HG03159 (cell line): Measurements from ENCODE around the gene SCP2.

Experiments
- ATAC-seq: cut with Tn5 transposase; IDR thresholded peaks from one replicate; pipeline ENCODE4 v1.9.1; 2021; ENCODE audit warnings: mild to moderate bottlenecking, moderate library complexity; ENCODE audit not compliant: unreplicated experiment

The SCP2 gene

DNA sequence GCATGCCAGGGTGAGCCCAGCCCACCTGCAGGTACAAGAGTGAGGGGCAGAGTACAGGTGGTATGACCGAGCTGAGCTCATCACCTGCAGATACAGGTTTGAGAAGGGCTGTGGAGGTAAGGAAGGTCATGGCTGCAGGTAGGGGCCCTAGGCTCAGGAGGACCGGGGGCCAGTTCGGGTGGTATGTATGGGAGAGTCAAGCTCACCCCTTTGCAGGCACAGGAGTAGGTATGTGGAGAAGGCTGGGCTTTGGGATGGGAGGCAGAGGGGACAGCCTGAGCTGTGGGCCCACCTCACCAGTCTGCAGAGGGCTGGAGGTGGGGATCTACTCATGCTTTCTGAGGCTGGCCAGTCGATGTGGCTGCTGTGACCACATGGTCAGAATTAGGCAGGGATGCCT lies 152.2 kb downstream of the SCP2 start:
- ATAC-seq = no peak

DNA sequence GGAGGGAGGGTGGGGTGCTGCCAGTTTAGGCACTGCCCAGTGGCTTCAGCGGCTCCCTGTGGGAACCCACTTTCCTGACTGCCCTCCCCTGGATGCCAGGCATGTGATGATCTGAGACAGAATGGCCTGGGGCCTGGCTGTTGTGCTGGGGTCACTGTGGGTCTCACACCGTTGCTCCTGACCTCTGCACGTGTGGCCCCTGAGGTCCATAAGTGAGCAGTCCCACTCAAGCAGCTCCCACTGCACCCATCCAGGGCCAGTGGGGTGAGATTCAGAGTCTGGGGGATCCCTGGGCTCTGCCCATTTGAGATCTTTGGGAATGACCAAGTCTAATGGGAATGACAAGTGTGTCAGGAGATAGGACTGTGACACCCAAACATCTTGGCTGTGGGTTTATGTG lies 153.0 kb downstream of the SCP2 start:
- no peak for ATAC-seq

DNA sequence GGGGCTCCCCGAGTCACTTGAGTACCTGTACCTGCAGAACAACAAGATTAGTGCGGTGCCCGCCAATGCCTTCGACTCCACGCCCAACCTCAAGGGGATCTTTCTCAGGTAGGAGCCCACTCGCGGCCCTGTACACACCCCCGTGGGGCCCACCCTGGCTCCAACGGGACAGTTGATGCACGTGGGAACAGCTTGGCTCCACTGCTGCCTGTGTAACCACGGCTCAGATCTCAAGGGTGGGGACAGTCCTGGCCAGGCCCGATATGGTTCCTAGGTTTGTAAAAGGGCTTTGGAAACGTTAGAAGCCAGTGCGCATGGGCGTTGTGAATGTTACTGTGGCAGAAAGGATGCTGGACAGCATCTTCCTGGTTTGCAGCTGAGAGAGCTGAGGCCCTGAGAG lies 153.7 kb downstream of the SCP2 start:
- no peak for ATAC-seq

DNA sequence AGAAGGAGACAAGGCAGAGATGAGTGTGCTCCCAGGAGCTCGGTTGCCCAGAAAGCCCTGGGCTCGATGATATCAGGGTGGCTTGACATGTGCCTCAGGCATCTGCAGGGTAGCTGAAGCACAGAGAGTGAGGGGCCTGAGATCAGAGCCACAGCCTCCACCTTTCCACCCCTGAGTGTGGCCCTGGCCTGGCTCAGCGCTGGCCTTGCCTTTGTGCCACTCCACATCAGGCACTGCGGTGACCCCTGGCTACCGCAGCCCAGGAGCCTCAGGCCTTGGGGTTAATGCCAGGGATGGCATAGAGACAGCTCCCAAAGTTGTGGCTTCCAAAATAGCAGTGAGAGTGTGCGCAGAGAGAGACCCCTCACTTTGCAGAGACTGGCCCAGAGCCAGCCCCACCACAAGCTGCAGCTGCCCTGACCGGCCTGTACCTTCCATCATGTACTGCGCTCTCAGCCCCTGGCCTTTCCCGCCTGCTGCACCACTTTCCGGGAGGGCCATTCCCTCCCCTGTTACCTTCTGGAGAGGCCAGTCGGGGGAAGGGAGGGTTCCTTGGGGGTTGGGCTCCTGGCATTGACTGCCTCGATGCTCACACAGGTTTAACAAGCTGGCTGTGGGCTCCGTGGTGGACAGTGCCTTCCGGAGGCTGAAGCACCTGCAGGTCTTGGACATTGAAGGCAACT lies 154.4 kb downstream of the SCP2 start:
- no peak for ATAC-seq

DNA sequence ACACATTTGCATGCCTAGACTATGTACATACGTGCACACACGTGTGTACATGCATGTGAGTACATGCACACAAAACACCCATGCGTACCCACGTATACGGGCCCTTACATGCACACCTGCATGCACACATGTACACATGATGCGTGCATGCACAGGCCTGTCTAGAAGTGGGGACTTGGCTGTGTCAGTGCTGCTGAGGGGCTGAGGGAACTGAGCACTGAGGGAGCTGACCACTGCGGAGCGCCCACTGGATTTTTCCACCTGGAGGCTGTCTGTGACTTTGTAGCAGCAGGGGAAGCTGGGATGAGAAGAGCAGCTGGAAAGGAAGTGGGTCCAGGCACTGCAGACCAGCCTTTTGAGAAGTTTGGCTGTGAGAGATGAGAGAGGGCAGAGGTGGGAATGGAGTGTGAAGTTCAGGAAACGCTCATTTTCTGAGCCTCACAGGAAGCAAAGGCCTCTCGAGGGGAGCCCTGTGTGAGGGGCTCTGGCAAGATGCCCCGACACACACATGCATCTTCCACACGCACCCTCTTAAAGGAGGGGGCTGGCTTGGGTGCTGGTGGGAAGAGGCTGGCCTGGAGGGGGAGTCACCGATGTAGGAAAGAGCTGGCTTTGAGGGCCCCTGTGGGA lies 155.9 kb downstream of the SCP2 start:
- no peak for ATAC-seq

DNA sequence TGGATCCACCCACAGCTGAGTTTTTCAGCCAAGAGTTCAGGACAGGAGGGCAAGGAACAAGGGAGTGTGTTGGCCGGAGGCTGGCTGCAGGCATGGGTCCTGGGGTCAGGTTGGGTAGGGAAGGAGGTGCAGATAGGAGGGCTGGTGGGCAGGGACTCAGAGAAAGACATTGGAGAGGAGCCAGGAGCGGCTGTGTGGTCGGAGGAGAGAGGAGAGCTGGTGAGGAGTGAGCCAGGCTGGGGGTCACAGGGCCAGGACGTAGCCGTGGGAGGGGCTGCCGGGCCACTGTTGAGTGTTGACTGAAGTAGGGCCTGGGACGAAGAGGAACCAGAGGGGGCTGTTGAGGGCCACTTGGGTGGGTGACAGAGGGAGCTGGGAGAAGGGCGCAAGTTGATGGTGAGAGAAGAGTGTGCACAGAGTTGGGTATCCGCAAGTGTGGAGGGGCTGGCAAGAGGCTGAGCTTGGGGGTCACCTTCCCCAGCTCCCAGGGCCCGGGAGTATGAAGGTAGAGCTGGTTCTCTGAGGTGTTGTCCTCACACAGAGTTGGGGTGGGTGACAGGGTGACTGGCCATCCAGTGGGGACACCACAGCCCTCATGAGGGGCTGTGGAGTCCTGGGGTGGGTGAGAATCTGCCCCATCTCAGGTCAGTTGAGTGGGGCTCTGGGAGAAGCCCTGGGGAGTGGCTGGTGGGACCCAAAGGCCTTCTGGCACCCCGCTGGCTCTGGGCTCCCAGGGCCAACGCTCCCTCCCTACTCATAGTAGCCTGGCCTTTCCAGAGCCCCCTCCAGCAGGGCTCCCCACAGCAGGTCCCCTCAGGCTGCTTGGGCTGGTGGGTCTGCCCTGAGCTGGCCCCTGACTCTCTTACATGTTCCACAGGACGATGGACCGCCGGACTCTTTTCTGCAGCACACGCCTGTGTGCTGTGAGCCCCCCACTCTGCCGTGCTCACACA lies 156.8 kb downstream of the SCP2 start:
- no peak for ATAC-seq

DNA sequence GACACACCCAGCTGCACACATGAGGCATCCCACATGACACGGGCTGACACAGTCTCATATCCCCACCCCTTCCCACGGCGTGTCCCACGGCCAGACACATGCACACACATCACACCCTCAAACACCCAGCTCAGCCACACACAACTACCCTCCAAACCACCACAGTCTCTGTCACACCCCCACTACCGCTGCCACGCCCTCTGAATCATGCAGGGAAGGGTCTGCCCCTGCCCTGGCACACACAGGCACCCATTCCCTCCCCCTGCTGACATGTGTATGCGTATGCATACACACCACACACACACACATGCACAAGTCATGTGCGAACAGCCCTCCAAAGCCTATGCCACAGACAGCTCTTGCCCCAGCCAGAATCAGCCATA lies 157.5 kb downstream of the SCP2 start:
- ATAC-seq = no peak

DNA sequence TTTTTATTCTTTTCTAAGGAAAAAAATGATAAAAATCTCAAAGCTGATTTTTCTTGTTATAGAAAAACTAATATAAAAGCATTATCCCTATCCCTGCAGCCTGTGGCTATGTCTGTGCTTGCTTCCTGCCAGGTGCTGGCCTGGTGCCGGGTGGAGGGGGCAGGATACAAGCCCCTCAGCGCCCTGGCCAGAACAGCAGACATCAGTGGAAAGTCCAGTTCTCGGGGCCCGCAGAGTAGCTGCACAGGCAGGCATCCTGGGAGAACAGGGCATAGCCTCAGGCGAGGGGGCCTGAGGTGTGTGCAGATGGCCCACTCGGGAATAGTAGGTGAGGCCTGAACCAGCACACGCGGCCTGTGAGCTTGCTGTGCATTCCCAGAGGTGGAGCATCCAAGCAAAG lies 158.3 kb downstream of the SCP2 start:
- no peak for ATAC-seq

DNA sequence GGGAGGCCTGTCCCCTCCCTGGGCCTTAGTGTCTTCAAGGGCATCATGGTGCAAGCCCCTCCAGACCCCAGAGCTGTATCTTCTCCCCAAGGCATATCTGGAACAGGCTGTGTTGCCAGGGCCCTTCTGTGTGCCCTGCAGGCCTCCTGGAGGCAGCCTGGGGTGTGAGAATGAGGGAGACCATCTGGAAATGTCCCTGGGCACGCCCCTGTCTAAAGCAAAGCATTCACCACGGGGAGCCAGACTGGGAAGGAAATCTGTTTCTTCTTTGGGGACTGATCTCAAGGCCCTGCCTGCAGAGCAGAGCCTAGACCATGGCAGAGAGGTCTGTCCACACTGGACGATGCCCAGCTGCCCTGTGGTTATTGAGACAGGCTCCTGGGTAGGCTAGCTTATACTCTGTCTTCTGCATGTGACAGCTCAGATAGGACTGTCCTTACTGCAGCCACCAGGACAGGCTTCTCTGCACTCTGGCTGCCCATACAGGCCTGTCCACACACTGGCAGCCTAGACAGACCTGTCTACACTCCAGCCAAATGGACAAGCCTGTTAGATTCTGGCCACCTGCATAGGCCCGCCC lies 159.5 kb downstream of the SCP2 start:
- no peak for ATAC-seq

DNA sequence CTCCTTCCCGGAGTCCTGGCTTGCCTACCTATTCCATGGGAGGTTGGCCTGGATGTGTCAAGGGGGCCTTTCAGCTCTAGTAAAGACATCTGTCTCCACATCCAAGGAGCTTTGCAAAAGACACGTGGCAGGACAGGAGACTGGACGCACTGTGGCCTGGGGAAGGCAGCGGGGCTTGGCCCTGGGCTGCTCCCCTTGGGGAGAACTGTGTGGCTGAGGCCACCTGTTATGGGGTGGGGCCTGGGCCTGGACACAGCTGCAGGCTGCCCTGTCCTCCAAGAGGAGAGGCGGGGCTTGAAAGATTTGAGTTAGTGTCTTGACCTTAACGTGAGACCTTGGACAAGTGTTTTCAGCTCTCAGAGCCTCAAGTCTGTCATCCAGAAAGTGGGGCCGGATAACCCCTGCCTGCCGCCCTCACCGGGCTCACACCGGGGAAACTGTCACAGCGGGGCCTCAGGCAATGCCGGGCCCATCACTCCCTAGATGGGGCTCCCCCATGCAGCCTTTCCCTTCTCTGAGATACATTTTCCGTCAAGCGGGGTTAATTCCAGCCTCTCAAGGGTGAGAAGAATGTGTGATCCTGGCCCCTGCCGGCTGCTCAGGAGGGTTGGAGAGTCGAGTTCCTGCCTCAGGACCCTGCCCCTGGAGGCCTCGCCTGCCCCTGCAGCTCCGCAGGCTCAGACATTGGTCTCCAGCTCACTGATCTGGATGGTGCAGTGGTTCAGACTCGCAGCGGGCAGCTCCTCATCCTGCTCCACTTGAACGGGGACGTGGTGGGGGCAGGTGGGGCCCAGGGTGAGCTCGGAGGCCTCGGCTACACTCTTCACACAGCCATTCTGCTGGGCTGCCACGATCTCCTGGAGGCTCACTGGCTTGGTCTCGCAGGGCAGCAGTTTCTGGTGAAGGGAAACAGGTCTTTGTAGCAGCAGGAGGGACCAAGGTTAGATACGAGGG lies 160.5 kb downstream of the SCP2 start:
- ATAC-seq = no peak

DNA sequence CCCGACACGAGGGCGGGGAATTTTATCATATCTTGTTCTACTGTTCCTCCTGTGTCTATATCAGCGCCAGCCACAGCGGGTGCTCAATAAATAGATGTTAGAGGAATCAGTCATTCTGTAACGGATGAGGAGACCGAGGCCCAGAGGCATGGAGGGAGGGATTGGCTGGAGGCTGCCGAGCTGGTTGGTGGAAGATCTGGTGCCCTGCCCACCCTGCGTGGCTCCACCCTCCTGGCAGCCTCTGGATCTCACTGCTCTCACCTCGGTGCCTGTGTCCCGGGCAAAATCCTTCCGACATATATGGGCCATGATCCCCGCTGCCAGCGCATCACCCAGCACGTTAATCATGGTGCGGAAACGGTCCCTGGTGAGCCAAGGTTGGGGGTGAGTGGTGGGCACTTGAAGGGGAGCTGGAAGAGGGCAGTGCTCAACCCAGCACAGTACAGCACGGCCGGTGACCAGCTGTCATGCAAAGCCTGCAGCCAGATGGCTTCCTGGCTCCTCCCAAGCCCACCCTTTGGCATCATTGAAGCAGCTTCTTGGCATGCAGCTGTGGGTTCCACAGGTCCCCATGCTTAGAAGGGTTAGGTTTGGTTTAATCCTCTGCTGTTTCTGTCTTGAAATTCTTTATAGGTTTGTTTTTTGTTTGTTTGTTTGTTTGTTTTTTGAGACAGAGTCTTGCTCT lies 161.7 kb downstream of the SCP2 start:
- no peak for ATAC-seq

DNA sequence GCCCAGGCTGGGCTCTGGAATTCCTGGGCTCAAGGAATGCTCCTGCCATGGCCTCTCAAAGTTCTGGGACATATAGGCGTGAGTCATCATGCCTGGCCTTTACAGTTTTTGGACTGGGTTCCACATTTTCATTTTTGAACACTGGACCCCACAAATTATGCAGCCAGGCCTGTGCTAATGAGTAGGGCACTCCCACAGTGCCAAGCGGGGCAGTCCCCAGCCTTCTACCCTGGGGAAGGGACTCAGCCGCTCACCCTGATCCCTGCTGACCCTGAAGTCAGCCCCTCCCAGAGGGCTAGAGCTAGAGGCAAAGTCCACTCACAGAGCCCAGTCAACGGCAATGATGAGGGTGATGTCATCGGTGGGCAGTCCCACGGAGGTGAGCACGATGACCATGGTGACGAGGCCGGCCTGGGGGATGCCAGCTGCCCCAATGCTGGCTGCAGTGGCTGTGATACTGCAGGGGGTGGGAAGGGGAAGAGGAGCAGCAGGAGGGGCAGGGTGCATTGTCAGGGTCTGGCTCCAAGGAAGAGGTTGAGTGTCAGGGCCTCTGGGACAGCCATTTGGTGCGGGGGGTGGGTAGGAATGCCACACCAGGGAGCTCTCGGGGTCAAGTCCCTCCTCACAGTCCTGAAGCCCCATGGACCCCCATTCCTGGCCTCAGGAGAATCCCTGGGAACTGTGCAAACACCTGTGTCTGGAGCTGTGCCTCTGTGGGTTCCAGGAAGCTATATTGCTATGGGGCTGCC lies 162.6 kb downstream of the SCP2 start:
- ATAC-seq = no peak

DNA sequence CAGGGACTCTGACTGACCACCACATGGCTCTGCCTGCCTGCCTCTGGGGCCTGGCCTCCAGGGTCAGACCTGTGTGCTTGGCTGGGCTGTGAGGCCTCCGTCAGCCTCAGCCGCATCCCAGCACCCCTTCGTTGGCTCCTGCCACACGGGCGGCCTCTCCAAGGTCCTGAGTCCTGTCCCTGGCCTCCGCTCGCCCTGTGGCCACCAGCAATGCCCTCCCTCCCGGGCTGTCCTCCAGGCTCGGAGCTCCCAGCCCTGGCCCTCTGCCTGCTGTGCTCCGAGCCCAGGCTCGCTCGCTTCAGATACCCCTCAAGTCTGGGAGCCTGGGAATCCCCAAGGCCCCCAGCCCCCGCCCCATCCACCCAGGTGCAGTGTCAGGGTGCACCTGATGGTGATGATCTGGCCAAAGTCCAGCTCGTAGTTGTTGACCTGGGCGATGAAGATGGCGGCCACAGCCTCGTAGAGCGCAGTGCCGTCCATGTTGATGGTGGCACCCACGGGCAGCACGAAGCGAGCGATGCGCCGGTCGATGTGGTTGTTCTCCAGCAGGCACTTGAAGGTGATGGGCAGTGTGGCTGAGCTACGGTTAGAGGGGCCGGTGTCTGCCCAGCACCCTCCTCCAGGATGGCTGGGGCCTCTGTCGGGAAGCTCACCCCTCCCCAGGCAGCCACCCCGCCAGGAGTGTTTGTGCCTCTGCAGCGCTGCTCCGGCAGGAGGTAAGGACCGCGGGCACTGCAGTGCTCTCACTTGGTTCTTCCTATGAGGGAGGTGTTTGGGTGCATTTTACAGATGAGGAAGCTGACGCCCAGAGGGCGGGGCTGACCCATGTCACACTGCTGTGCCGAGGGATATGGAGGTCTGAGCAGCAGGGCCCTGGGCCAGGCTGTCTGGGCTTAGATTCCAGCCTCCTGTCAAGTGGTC lies 163.4 kb downstream of the SCP2 start:
- no peak for ATAC-seq

DNA sequence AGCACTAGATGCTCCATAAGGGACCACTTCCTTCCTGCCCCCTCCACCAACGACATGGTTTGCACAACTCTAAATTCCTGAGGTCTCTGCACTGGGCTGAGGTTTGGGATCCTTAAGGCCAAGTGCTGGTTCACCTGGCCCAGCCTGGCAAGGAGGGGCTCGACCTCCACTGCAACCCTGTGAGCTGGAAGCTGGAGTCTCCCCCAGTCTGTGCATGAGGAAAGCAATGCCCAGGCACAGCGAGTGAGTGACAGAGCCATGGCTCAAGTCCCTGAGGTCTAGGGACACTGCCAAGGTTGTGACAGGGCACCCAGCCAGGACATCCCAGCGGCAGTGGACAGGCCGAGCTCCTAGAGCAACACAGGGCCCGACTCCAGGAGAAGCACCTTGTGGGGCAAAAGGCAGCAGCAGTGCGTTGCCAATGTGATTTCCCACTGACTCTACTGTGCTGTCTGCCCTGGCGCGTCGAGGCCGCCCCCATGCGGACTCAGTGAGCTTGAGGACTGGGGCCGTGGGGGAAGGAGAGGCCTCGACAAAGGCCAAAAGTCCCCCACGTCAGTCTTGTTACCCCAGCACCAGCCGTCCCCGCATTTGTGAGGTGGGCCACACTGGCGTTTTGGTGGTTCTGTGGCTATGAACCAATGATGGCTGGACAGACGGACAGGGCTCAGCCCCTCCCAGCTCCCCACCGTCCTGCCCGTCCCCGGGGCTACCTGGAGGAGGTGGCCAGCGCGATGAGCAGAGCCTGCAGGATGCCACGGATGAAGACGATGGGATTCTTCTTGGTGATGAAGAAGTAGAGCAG lies 165.0 kb downstream of the SCP2 start:
- no peak for ATAC-seq

DNA sequence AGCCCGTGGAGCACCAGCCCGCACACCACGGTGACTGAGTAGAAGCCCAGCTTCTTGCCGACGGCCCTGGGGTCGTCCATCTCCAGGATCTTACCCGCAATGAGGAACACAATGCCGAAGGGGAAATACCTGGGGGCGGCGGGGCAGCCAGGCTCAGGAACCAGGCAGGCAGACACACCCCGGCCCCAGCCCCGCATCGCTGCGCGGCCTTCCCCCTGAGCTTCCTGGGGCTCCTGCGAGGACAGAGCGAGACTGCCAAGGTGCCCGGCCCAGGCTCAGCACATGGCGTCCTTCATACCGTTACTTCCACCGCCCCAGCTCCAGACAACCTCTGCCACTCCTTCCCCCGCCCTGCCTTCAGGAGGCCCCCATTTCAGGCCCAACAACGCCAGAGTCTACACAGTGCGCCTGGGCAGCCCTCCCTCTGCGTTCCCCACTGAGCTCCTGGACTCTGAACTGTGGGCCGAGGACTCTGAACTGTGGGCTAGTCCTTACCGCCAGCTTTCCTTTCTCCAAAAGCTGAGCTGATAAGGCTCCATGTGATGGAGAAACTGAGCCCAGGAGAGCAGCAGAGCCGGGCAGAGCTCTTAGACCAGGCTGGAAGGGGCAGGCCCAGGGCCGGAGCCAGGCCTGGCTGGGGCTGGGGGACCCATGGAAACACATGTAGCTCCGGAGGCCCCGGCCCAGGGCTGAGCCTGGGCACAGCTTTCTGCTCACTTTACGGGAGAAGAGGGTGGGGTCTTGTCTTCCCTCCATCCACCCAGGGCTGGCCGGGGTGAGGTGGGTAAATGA lies 165.8 kb downstream of the SCP2 start:
- ATAC-seq = no peak

DNA sequence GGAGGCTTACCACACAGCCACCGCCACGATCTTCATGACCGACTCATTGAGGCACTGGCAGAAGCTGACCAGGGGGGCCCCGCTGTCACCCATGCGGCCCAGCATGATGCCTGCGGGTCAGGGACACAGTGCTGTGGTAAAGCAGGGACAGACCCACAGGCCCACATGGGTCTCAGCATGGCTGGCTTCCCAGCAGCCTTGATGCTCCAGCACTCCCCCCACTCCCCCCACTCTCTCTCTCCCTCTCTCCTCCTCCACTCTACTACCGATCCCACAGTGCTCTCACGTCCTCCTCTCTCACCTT lies 166.3 kb downstream of the SCP2 start:
- ATAC-seq = no peak
